Stimulated activated CD4-positive, alpha-beta T cell treated with anti-CD3 and anti-CD28 coated beads, Interleukin-12 subunit alpha, Interleukin-12 subunit beta, amount 100 ng/mL, for 24 hours (primary cell): Measurements from ENCODE around the gene CPNE4.
"Not testable (repeated sequence)": the region's sequence is repeated elsewhere in the genome, so short reads cannot be mapped to it uniquely, and the experiment has no call there.

Experiments used
- DNase-seq, 2 experiments: peaks; one replicate each; pipeline ENCODE4 v3.0.0-alpha.2; 2020; ENCODE audit warnings: low read depth in 2 of 2

CPNE4 gene

DNA sequence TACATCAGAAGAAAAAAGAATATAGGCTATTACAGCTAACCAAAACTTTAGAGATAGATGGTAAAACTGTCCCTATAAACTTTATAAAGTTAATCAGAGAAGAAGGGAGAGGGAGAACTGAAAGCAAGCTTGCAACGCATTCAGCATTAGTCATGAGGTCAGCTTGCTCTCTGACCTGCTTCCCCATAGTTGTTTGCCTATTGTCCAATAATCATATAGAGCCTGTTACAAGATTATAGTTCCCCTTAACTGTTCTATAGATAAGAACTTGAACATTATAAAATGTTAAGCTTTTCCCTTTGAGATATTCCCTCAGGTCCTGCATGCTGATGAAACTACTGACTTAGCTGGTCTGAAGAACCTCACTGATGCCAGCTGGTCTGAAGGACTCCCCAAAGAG, 74.5 kb downstream of the CPNE4 start:
- no peak for DNase-seq

DNA sequence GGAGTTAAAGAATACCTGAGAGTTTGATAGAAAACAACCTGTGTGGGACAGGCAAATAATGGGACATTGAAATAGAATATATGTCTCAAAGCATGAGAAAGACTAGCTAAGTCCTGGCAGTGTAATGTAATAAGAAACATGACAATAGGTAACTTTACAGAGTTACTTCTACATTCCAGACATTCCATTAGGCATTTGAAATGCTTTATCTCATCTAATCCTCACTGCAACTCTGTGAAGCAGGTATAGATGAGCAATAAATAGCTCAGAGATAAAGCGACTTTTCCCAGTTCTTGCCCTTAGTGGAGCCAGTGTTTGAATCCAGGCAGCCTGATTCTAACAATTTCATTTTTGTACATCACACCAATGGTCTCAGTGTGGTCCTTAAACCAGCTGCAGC, 76.8 kb downstream of the CPNE4 start:
- no peak for DNase-seq

DNA sequence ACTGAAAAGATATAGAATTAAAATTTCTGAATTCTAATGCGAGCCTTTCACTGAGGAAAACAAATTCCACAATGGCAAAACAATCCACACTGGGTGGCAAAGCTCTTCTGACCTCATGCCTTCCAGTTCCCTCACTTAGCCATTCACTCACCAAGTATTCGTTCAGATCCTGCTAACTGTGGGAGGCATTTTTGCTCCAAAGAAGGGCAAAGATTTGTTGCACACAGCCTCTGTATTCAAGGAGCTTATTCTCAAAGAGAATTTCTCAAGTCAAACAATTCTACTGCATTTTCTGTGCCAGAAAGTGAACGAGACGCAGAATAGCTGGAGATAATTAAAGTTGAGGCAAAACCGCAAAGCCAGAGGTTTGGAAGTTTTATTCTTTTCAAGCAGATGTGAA, 77.3 kb downstream of the CPNE4 start:
- DNase-seq, result no peak

DNA sequence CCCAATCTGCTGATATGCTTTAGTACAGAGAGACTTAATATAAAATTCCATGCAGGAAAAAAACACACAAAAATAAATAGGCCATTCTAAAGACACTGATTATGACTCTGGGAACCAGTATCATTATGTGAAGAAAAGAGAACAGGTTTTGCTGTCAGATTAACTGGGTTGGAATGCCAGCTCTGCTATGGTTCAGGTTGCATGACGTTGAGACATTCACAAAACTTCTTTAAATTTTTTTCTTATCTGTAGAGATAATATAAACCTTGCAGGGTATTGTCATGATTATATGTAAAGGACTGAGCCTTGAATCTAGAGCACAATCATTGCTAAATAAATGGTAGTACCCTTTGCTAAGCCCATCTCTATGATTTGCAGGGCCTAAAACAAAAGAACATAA, 86.0 kb downstream of the CPNE4 start:
- no peak for DNase-seq

DNA sequence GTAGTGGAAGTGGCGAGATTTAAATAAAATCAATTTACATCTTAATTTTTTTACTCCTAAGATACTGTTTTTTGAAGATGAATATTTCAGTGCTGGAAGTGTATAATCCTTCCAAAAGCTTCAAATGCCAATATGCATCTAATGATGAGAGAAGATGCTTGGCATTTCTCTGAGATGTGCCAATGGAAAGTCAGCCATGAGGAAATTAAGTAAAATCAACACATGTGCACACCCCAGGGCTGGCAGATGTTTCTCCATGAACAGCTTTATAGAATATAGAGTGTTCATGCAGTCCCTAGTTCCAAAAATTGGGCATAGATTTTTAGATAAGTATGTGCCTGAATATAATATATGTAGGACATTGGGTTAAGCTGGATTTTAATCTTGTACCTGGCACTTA, 90.1 kb downstream of the CPNE4 start:
- no peak for DNase-seq

DNA sequence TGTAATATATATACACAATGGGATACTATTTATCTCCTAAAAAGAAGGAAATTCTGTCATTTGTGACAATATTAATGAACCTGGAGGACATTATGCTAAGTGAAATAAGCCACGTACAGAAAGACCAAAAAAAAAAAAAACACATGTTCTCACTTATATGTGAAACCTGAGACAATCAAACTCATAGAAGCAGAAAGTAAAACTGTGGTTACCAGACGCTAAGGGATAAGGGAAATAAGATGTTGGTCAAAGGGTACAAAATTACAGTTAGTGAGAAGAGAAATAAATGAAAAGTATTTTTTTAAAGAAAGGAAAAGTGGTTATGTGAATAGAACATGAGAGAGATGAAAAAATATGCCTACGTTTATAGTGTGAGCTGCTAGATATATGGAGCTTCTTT, 101.1 kb downstream of the CPNE4 start:
- no peak for DNase-seq

DNA sequence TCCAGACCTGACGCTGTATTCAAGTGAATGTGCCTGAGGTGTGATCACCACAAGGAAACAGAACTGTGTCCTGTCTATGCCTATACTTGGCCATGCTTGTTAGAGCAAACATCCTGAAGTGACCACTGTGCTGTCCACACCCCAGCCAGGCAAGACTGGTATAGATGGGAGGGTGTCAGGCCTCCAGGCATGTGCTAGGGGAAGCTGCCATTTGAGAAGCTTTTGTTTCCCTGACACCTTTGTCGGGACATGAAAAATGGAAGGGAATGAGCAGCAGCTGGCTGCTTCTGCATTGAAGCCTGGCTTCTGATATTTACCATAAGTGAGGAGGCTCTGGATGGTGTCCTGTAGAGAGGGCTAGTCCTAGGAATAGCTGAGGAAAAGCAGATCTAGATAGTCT, 106.2 kb downstream of the CPNE4 start:
- DNase-seq, result no peak

DNA sequence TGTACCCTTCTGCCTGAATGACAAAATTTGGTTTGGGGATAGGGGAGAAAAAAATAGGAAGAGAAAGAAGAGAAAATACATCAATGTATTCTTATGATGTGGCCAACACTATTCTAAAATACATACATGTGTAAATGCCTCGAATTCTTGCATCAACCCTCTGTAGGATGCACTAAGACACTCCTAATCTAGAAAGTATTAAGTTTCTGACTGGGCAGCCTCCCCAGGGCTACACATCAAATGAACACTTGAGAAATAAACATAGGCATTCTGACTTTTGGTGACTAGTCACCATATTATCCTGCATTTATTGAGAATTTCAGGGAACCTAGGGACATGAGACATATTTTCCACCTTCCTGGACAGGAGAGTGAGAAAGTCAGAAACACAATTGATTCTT, 109.2 kb downstream of the CPNE4 start:
- DNase-seq, result no peak

DNA sequence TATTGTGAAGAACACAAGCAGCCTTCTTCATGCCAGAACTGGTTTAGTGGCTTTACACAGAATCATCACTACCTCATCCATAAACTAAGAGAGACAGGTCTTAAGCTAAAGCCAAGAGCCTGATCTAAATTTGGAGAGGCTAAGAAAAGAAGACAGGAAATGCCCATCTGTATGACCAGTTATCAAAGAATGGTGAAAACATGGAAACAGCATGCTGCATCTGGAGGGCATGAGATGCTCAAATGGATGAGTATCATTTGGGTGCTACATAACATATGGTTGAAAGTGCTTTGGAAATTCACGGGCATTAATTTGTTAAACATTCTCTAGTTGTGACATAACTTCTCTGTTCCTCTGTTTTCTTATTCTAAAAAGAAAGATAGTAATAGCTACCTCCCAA, 112.5 kb downstream of the CPNE4 start:
- no peak for DNase-seq

DNA sequence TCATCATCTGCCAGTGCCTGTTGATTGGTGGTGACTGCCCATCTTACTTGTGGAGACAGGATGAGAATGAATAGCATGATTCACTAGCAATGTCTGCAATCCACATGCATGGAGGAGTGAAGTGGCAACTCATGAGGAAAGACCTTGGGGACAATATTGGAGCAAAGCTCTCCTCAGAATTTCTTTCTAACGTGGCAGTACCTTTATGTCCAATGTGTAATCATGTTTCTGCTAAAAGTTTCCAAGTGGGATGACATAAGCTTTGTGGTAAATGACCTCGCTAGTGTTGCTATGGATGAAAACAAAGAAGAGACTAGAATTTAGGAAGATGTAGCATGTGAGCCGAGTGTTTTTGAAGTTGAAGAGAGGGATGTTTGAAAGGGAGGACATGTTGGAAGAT, 117.8 kb downstream of the CPNE4 start:
- no peak for DNase-seq

DNA sequence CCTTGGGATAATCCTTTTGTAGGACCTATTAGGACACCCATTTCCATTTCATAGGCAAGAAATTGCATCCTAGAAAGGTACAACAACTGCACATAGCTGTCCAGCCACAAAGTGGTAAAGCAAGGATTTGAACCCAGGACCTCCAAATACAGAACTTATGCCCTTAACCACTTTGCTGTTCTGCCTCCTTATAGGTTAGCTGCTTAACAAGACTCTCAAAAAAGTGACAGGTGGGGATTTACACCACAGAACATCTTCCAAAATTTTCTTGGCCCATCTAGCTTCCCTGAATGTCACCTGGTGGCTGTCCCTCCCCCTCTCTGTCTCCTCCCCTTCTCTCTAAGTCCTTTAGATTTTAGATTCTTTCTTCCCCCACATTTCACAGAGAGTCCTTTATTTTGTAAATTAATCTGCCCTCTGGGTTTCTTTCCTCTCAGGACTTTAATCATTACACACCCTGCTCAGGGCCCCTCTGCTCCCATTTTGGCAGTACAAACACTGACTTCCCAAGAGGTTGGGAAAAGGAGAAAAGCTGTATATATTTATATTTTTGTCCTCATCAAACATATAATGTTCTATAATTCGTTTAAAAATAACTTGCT, 120.6 kb downstream of the CPNE4 start:
- no peak for DNase-seq

DNA sequence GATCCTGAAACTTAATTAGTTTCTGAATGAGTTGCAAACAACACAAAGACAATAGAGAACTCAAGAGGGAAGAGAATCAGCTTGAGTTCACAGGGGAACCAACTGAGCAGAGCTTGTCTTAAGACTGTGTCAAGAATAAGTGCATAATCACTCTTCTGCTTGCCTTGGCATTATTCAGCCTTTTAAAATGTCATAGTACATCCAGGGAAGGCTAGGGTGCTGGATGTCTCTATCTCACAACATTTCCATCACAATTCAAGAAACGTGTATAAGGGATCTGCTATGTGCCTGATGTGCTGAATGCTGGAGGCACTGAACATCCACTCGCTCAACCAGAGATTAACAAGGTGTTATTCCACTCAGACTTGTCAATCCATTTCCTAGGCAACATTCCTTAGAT, 122.6 kb downstream of the CPNE4 start:
- DNase-seq, result no peak

DNA sequence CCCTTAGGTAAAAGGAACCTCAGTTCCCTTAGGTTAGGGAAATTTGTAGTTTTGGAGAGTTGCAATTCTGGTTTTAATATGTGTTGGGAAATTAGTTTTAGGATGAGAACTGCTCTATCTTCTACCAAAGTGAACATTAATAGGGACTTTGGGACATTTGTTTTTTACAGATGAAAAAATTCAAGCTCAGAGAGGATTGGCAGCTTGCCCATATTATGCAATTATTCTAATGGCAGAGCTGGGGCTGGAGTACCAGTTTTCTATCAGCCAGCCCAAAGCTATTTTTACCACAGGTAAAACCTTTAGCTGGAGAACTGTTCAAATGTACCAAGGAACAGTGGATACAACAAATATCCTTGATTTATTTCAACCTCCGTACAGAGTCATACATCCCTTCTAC, 127.0 kb downstream of the CPNE4 start:
- no peak for DNase-seq

DNA sequence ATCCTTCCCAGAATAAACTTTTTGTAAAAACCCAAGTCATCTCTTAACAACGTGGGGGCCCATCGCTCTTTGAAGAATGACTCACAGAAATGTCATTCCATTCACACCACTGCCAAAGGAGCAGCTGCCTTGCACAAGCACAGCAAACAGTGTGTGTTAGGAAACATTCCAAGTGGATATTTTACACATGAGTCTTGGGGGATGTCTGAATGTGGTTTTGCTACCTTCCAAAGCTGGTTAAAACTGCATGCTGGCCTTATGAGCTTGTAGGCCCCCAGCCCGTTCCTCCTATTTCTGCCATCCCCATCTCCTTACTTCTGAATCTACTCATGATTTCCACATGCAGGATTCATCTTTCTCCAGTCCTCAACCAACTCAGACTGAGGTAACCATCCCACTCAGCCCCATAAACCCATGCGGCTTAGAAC, 130.8 kb downstream of the CPNE4 start:
- no peak for DNase-seq

DNA sequence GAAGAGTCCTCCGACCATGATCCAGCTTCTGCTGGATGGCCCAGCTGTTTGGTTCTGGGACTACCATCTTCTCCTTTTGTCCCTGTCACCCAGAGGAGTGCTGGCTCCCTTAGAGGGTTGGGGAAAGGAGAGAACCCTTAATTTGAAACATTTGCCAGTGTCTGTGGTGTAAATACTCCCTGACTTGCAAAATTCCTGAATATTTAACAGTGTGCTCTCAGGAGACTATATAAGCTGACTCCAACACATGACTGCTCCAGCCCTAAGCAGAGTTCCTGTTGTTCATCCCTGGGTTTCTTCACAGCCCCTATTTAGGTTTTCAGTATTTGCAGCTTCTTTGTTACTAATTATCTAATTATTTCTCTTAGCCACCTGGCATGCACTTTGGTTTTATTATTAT, 133.1 kb downstream of the CPNE4 start:
- DNase-seq, result no peak

DNA sequence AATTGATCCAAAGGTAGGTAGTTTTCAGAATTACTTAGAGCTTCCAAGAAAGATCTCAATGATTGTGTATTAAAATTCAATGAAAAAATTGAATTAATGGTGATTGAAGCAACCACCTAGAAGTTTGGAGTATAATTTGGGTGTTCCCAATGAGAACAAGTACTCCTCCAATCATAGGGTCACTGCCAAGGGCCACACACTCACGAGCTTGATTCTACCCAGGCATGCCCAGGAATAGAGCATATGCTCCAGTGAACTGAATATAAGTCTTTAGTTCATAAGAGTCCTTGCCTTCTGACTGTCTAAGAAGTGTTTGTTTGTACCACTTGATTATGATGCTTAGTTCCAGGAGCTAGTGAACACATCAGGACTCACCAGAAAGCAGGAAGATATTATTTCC, 133.9 kb downstream of the CPNE4 start:
- DNase-seq, result no peak

DNA sequence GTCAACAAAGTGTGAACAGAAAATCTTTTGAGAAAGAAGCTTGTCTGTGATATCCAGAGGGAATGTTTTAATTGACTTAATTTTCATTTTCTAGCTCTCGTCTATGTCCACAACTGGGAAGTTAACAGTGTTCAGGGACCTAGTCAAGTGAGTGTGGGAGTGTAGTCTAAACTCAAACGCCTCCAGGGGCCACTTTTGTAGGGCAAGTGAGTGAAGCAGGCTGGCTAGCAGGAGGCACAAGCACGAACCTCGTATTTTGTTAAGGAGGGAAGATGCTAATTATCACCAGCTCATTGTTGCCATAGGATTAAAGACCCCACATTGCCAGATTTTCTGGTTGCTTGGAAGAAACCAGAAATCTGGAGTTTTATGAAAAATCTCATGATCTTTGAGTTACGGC, 135.8 kb downstream of the CPNE4 start:
- no peak for DNase-seq

DNA sequence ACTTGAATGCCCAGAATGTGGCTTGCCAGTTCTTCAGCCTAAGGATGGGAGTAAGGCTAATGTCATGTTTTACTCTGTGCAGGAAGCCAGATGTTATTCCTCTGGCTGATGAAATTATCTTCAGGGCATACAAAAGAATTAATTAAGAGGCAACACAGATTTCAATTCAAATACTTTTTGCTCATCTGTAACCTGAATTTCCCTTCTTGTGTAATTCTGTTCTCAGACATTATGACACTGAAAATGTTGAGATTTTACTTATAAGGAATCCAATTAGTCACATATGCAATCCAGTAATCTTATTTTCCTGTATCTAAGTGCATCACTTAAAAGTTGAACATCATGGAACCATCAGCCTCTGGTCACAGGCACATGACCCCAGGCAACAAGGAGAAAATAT, 136.5 kb downstream of the CPNE4 start:
- no peak for DNase-seq

DNA sequence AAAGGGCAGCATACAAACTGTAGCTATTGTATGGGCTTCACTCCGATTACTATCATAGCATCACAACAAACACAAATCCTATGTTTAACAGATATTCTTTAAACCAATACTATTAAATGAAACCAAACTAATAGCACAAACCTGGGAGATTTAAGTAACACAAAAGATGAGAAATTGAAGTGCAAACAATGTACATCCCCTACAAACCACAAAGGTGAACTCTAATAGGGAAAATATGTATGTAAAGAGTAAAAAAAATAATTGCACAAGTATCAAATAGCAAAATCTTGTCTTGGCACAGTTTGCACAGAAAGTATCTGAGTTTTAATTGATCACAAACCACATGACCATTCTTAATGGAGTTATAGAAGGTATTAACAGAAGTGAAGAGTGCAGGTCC, 138.5 kb downstream of the CPNE4 start:
- DNase-seq, result no peak

DNA sequence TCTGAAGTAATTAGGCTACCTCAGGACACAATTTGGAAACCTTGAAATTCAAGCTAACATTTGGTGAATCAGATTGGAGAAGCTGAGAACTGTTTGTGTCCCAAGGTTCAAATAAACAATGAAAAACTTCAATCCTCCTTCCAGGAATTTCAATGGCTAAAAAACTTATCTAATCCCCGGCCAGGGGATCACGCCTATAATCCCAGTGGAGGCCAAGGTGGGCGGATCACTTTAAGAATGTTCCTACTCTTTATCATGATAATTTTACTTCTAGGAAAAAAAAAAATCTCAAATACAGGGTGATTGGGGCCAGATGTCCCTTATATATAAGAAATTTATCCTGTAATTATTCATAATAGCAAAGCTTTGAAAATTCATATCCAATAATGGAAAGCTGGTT, 139.0 kb downstream of the CPNE4 start:
- DNase-seq, result no peak

DNA sequence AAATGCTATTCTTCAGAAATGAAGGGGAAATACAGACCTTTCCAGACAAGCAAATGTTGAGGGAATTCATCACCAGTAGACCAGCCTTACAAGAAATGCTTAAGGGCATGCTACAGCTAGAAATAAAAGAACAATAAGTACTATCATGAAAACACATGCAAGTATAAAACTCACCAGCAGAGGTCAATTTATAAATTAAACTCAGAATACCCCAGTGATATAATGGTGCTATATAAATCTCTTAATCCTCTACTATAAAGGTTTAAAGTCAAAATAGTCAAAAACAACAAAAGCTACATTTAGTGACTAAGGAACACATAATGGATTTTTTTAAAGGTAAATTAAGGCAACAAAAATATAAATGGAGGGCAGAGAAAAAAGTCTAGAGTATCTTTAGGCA, 142.5 kb downstream of the CPNE4 start:
- DNase-seq, result no peak

DNA sequence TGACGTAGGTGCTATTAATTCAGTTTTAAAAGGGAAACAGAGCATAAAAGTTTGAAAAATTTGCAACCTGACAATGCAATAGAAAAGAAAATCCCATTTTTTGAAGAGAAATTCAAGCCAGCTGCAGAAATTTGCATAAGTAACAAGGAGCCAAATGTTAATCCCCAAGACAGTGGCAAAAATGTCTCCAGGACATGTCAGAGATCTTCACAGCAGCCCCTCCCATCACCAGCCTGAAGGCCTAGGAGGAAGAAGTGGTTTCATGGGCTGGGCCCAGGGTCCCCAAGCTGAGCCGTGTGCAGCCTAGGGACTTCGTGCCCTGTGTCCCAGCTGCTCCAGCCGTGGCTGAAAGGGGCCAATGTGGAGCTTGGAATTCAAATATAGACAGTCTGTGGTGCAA, 148.9 kb downstream of the CPNE4 start:
- not testable (repeated sequence) for DNase-seq

DNA sequence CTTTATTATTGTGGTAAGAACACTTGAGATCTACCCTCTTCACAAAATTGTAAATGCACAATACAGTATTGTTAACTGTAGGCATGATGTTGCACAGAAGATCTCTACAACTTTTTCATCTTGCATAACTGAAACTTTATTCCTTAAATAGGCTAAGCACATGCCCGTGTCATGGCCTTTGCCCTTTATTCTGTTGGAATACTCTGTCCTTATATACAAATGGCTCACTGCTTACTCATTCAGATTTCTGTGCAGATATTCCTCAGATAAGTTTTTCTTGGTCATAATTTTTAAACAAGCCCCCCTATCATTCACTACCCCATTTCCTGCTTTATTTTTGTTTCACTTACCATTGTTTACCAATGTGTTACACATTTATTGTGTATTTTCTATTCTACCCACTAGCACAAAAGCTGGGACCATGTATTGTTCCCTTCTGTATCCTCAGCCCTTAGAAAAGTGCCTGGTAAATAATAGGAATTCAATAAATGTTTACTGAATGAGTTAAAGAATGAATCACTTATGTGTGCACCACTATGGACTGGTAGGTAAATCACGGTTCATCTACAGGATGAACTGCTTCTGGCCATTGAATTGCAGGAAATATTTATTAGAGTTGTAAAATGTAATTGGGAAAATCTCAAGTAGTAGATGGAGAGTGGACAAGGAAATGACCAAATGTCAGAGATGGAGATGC, 151.0 kb downstream of the CPNE4 start:
- no peak for DNase-seq

DNA sequence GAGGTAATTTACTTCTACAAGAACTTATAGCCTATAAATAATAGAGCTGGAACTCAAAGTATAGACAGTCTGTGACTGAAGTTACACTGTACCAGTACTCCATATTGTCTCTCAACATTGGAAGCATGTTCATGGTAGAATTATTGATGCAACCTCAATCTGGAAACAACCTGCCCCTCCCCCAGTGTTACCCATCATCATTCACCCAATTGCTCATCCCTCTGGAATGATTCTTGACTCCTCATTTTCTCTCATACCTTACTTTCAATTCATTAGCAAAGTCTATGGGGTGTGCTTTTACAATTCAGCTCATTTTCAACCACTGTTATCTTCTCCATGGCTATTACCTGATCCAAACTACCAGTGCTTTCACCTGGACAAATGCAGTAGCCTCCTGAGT, 151.7 kb downstream of the CPNE4 start:
- no peak for DNase-seq
